ENCODE data around the gene GEMIN7. TPM values are rescaled to one million over a fixed set of nuclear protein-coding genes. Genes with fewer than 3 reads are reported as not detected.
A peak's percentile ranks its signal among the peaks of the same experiment; 100 is the strongest.

GEMIN7 gene
- total RNA-seq, 6 experiments from 2014 or later: 10.9 to 27.5 (median 14.0) TPM

- 94% methylated on average over 7 of the region's 37 CpGs for WGBS (ENCODE audit: insufficient coverage, low coverage, low lambda C conversion rate, missing lambda C conversion rate)
- Histone ChIP-seq H3K27ac (no peak overlapping the region), H3K9me3 (no peaks in the 10 kb centered on the region), H3K4me1 (peaks cover 0 to 29% (median 10%) of the 10 kb centered on the region in 4 donors), H3K4me3 (no peak overlapping the region), H3K27me3 (no peaks in the 10 kb centered on the region), H3K36me3 (peaks cover 0 to 29% (median 8%) of the 10 kb centered on the region in 4 donors)
- TF ChIP-seq CTCF (IDR thresholded peaks at IDR 0.05) (no peak), POLR2A (IDR thresholded peaks at IDR 0.05) (no peak)
- DNase-seq (no peak), ATAC-seq (no peak)
- intact Hi-C loops (cut with DNase I): no loop called here
These were observed 41.5 kb upstream of the GEMIN7 start for GRCh38 chr19:45037393-45038169.

GRCh38 chr19:45038931-45039893 is 39.8 kb upstream of the GEMIN7 start, which contains the start of gene CLASRP:
CLASRP (plus strand) TSS chr19:45039045; CDS start chr19:45040213, 1,168 bp downstream.
- TF ChIP-seq POLR2A (IDR thresholded peaks at IDR 0.05): peak; percentile 94
- TF ChIP-seq CTCF (IDR thresholded peaks at IDR 0.05): no peak
- Histone ChIP-seq H3K27ac (peak within 1 kb of the TSS; percentile 93 to 98 (median 96)), H3K27me3 (no peaks in the 10 kb centered on the region), H3K9me3 (no peaks in the 10 kb centered on the region), H3K36me3 (peaks cover 2 to 40% (median 12%) of the 10 kb centered on the region in 4 donors), H3K4me3 (peak within 1 kb of the TSS; percentile 96 to 97 (median 97)), H3K4me1 (peaks cover 0 to 39% (median 15%) of the 10 kb centered on the region in 4 donors)
- 3% methylated on average over 36 of the region's 62 CpGs for WGBS (ENCODE audit: insufficient coverage, low coverage, low lambda C conversion rate, missing lambda C conversion rate)
- DNase-seq: peak; percentile 93 to 94 (median 94)
- peak; percentile 96 to 98 (median 97) for ATAC-seq
- intact Hi-C loops (cut with DNase I): no loop called here

- TF ChIP-seq POLR2A (IDR thresholded peaks at IDR 0.05): no peak
- TF ChIP-seq CTCF (IDR thresholded peaks at IDR 0.05): no peak
- 63% methylated on average over 12 of the region's 19 CpGs for WGBS (ENCODE audit: insufficient coverage, low coverage, low lambda C conversion rate, missing lambda C conversion rate)
- Histone ChIP-seq H3K4me3 (peak overlapping the region in 2 of 3 donors; percentile 96 to 97), H3K36me3 (peaks cover 2 to 46% (median 12%) of the 10 kb centered on the region in 4 donors), H3K27me3 (no peaks in the 10 kb centered on the region), H3K9me3 (no peaks in the 10 kb centered on the region), H3K27ac (peak overlapping the region in 2 of 3 donors; percentile 14 to 96), H3K4me1 (peaks cover 0 to 49% (median 20%) of the 10 kb centered on the region in 4 donors)
- intact Hi-C loops (cut with DNase I): no loop called here
- no peak for DNase-seq
- ATAC-seq: no peak
These were observed 38.8 kb upstream of the GEMIN7 start for GRCh38 chr19:45040059-45040771.

GRCh38 chr19:45041125-45041524 is 37.9 kb upstream of the GEMIN7 start:
- H3K9me3 ChIP-seq: no peaks in the 10 kb centered on the region
- no peak for ATAC-seq
- peaks cover 0 to 58% (median 22%) of the 10 kb centered on the region in 4 donors for H3K4me1 ChIP-seq
- no peak for DNase-seq
- H3K4me3 ChIP-seq: no peak overlapping the region
- peaks cover 2 to 46% (median 12%) of the 10 kb centered on the region in 4 donors for H3K36me3 ChIP-seq
- 74% methylated on average over 5 of the region's 6 CpGs for WGBS (ENCODE audit: insufficient coverage, low coverage, low lambda C conversion rate, missing lambda C conversion rate)
- H3K27me3 ChIP-seq: no peaks in the 10 kb centered on the region
- intact Hi-C loops (cut with DNase I): no loop called here
- no peak for TF ChIP-seq POLR2A (IDR thresholded peaks at IDR 0.05)
- no peak overlapping the region for H3K27ac ChIP-seq
